Prostate gland (tissue), 2 donors: ENCODE results near the gene ZNF235.

ENCODE experiments used
- CTCF ChIP-seq, 4 experiments: fragments of 200-600 bp in 2 of 4; fragments of 450-650 bp in 2 of 4; sonication (generic) in 2 of 4; IDR thresholded peaks; 1 replicate in 3 of 4; 2 replicates in 1 of 4; pipeline ENCODE4 v1.5.1; 2016 to 2019; ENCODE audit warnings: antibody characterized with exemption in 4 of 4, mild to moderate bottlenecking in 2 of 4, moderate library complexity in 2 of 4
- POLR2AphosphoS5 ChIP-seq: sonication (generic); formaldehyde crosslinking; IDR thresholded peaks from one replicate; pipeline ENCODE4 v1.6.1; 2017; ENCODE audit warnings: antibody characterized with exemption

GRCh38 chr19:44284968-44285367, 19.9 kb downstream of the ZNF235 start:
- TF ChIP-seq CTCF (IDR thresholded peaks at IDR 0.05) (no peak), POLR2AphosphoS5 (no peak)
